Heart left ventricle (tissue), 13 donors: ENCODE data around the gene GATA5.

Source experiments
- POLR2A ChIP-seq, 2 donors: fragments of 450-650 bp; IDR thresholded peaks; one replicate each; pipeline ENCODE4 v1.6.1; 2017; ENCODE audit warnings: antibody characterized with exemption in 2 of 2, mild to moderate bottlenecking in 2 of 2, moderate library complexity in 2 of 2
- TF ChIP-seq, protein P1 (sequence below), 12 donors: fragments of 200-600 bp; sonication (generic) in 4 of 12; IDR thresholded peaks; one replicate each; pipeline versions ENCODE4 v1.5.0 to v1.8.0; 2018 to 2022; ENCODE audit warnings: antibody characterized with exemption in 12 of 12, mild to moderate bottlenecking in 5 of 12
- donor health status: ischemic (EF 13 %, LVEDD 7.1; RV severe dilation, severe dysfunction).
- donor health status: DM: no; HTN: yes; CAD: no.
- donor health status: DM: no; HTN: no; CAD: no.
- donor health status: ischemic (EF 25% LVEDD 6.9; RV normal size, moderate dysfunction).
- donor health status: ischemic (EF 25% LVEDD 5.7; RV mildly dilated, moderate dysfunction).
- donor health status: ischemic (EF 35%, LVEDD 5.7; RV mildly dilated, moderate dysfunction).
- donor health status: nonischemic (EF 11% LVEDD 7.7; RV severe dilation, severe dysfunction).
- donor health status: DM: yes; HTN: yes; CAD: no.
- donor health status: PGD.
- donor health status: ischemic (EF 29% LVEDD 5.4; RV normal size, mild dysfunction).
- donor health status: nonischemic (EF 23%, LVEDD 6.1; RV moderate dilation, normal function).

GRCh38 chr20:62525014-62525413 is 49.2 kb upstream of the GATA5 start:
- TF ChIP-seq, protein P1, sequence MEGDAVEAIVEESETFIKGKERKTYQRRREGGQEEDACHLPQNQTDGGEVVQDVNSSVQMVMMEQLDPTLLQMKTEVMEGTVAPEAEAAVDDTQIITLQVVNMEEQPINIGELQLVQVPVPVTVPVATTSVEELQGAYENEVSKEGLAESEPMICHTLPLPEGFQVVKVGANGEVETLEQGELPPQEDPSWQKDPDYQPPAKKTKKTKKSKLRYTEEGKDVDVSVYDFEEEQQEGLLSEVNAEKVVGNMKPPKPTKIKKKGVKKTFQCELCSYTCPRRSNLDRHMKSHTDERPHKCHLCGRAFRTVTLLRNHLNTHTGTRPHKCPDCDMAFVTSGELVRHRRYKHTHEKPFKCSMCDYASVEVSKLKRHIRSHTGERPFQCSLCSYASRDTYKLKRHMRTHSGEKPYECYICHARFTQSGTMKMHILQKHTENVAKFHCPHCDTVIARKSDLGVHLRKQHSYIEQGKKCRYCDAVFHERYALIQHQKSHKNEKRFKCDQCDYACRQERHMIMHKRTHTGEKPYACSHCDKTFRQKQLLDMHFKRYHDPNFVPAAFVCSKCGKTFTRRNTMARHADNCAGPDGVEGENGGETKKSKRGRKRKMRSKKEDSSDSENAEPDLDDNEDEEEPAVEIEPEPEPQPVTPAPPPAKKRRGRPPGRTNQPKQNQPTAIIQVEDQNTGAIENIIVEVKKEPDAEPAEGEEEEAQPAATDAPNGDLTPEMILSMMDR (IDR thresholded peaks at IDR 0.05): no peak
- no peak for TF ChIP-seq POLR2A (IDR thresholded peaks at IDR 0.05)
